LNCAP (cell line): ENCODE results near the gene FRK.
A peak's percentile ranks its signal among the peaks of the same experiment; 100 is the strongest.

ENCODE experiments used
- TF ChIP-seq, protein P1 (sequence below): fragments of 450-650 bp; IDR thresholded peaks from 2 replicates; pipeline ENCODE4 v1.5.1; 2017; ENCODE audit warnings: mild to moderate bottlenecking

Gene FRK

DNA sequence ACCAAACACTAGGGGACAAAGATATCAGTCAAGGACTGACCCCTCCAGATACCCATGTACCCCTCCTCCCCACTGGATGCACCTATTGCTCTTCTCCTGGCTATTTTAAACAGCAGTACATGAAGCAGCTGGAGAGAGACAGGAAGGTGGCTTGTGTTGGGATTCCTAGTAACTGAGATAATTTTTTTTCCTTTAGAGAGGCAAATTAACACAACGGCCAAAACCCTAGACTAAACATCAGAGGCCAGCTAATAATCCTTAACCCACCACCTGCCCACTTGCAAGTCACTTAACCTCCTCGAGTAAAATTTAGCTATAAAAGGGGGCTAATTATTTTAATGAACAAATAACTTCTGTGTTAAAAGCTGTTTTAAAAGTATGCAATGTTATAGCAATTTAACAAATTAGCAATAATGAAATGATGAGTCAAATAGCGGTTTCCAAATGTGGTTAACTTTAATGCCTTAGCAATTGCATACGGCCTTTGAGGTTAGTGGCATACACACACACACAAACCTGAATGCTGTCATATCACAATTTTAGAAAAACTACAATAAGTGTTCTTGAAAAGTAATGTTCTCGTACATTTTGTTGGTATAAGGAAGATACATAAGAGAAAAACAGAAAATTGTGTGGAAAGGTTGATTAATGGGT, 151.7 kb downstream of the FRK start:
- TF ChIP-seq, protein P1, sequence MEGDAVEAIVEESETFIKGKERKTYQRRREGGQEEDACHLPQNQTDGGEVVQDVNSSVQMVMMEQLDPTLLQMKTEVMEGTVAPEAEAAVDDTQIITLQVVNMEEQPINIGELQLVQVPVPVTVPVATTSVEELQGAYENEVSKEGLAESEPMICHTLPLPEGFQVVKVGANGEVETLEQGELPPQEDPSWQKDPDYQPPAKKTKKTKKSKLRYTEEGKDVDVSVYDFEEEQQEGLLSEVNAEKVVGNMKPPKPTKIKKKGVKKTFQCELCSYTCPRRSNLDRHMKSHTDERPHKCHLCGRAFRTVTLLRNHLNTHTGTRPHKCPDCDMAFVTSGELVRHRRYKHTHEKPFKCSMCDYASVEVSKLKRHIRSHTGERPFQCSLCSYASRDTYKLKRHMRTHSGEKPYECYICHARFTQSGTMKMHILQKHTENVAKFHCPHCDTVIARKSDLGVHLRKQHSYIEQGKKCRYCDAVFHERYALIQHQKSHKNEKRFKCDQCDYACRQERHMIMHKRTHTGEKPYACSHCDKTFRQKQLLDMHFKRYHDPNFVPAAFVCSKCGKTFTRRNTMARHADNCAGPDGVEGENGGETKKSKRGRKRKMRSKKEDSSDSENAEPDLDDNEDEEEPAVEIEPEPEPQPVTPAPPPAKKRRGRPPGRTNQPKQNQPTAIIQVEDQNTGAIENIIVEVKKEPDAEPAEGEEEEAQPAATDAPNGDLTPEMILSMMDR, result no peak

DNA sequence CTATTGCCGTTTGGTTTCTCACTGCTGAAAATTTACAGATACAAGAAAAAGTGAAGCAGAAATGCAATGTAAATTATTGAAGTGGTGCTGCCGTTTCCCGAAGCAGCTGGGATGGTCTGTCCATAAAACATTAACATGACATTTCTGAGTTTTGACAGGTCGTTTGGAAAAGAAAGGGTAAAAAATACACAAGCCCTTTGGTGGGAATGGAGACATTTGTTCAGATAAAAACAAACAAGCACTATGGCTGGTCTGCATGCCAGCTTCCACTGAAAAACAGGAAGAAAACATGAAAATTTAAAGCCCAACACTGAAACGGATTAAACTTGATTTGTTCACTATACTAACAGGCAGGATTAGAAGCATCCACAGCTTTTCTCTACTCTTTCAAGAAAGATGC, 155.2 kb downstream of the FRK start:
- TF ChIP-seq, protein P1, result no peak

DNA sequence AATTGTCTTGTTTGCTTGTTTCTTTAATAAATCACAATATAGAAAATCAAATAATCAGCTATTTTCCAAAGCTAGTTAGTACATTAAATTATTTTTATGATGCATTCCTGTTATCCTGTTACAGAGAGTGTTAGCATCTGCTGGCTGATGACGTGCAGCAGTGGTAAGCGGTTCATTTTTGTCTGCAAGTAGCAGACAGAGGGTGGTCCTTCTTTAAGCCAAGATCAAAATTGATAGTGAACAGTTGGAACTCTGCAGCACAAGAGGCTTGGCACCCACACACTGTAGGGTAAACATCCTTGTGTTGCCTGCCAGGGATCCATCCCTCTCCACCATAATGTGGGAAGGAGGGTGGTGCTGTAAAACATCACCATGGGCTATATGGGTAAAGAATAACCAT, 158.3 kb downstream of the FRK start:
- TF ChIP-seq, protein P1, result no peak

DNA sequence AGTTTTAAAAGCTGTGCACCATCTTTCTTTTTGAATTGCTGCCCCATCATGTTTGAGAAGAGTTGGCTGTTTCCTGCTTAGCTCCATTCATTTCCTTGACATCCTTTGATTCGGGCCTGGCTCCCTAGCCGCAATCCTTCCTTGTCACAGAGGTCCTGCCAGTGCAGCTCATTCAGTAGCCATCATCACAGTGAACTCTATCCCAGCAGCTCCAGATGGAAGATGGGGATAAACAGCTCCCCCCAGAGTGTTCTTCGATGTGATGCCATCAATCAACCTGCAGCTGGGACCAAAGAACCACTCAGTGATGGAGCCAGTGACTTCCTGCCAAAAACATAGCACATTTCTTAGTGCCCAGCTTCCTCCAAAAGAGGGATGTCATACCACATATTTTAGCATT, 158.8 kb downstream of the FRK start:
- TF ChIP-seq, protein P1, result no peak

DNA sequence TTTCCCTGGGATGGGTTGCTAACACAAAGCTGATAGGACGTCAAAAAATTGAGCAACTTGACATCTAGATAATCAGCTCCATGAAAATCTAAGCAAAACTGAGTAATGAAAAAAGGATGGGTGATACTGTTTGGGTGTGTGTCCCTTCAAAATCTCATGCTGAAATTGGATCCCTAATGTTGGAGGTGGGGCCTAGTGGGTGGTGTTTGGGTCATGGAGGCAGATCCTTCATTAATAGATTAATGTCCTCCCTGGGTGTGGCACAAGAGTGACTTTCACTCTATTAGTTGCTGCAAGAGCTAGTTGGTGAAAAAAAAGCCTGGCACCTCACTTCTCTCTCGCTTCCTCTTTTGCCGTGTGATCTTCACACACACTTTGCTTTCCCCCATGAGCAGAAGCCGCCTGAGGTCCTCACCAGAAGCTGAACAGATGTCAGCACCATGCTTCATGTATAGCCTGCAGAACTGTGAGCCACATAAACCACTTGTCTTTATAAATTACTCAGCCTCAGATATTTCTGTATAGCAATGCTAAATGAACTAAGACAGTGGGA, 160.9 kb downstream of the FRK start:
- TF ChIP-seq, protein P1, result no peak

DNA sequence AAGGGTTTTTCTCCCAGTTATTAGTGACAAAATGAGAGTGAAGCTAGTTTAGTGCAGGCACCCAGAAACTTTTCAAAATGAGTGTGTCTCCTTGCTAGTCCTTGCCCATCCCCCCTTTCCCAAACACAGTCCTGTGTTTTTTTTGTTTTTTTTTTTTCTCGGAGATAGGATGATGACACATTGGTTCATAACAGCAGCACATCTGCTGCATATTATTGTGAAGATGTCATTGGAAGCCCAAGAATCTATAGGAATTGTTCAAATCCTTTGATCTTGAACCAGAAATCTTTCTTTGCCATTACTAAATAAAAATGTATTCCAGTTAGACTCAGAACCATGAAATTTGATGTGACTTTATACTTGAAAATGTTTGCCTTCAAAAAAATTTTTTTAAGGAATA, 162.4 kb downstream of the FRK start:
- TF ChIP-seq, protein P1, result no peak

DNA sequence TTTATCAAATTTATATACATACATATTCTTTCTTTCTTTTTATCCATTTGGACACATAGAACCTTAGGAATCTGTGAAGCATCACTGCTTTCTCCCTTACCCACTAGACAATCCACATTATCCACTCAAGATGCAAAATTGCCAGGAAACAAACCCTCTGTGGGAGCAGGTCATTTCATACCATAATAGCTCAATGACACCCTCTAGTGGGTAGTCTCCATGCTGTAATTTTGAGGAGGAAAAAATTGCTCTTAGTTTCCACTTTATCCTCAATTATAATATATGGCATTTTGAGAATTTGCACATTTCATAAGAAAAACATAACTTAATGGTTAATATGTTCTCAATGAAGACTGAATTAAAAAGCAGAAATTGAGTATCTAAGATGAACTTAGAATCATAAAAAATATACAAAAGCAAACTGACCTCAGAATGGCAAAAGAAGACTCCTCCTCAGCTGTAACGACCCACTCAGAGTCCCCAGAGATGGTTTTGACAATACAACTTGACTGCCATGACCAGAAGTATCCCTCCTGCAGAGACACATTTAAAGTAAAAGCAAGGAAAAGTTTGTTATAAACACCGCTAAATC, 164.1 kb downstream of the FRK start:
- TF ChIP-seq, protein P1, result peak; percentile 83
